H1 (cell line): ENCODE results near the gene ERVW-1. TPM values are rescaled to one million over a fixed set of nuclear protein-coding genes. Genes with fewer than 3 reads are reported as not detected.

Source experiments
- CHD7 ChIP-seq: fragments of 300-600 bp; sonication (generic); IDR thresholded peaks from 2 replicates; pipeline ENCODE4 v1.7.1; 2012; ENCODE audit warnings: low read length, moderate library complexity, mild to moderate bottlenecking, inconsistent platforms; ENCODE audit not compliant: insufficient replicate concordance
- KDM4A ChIP-seq: IDR thresholded peaks from one replicate; pipeline ENCODE4 v1.7.1; 2012; ENCODE audit warnings: low read depth, mild to moderate bottlenecking, moderate library complexity, low read length, inconsistent platforms; ENCODE audit not compliant: severe bottlenecking
- polyA plus RNA-seq, 7 experiments: library from polyadenylated mRNA; depleted of rRNA in 3 of 7; stranded (reverse) in 5 of 7; unstranded in 2 of 7; fragments of >200 nt in 5 of 7; fragments of 200-250 nt in 2 of 7; gene quantifications; 1 replicate in 5 of 7; 2 replicates in 1 of 7; 4 replicates in 1 of 7; pipeline versions ENCODE4 v1.2.1 to v1.2.3, GENCODE V29; 2011 to 2013; ENCODE audit warnings: missing spikeins in 2 of 7, mixed read lengths in 2 of 7
- total RNA-seq: library from RNA; stranded (reverse); fragmentation: NEBNext Ultra II Directional; extraction: Animal tissue kit (Norgen Biotek cat#: 25700); gene quantifications from 2 replicates; pipeline ENCODE4 v1.2.1, GENCODE V29; 2021

ERVW-1 gene
- total and polyA plus RNA-seq, 2 of the 8 experiments (the other 6 are each of a cell fraction or from before 2014, with no cell fraction given): 0.08 TPM; not detected in 1

DNA sequence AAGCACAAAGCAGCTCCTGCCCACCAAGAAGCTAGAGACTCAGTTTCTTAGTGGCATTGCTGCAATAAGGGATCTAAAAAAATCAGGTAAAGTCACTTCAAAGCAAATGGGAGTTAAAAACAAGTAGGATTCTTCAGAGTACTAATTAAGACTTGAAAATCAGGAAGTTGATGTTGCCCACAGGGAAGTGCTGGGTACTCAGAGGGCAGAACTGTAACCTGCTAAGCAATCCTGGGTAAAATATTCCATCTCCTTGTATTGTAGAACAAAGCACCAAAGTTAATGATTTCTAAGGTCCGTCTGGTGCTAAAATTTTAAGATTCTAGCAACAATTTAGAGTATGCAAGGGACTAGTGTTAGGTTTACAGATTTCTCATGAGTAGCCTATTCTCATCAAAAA, 42.3 kb upstream of the ERVW-1 start (continued):
- no peak for TF ChIP-seq CHD7
- TF ChIP-seq KDM4A: no peak
